ENCODE results near the gene AHSA1. TPM values are rescaled to one million over a fixed set of nuclear protein-coding genes. Genes with fewer than 3 reads are reported as not detected.

The AHSA1 gene
- polyA plus RNA-seq, 2 of the 4 experiments (the other 2 are of a cell fraction), result 299 to 307 TPM

GRCh38 chr14:77473921-77474320, 16.0 kb downstream of the AHSA1 start:
- Histone ChIP-seq H3K27ac (no peak overlapping the region), H3K9me3 (no peaks in the 10 kb centered on the region), H3K4me2 (no peak overlapping the region), H3K4me3 (no peak overlapping the region), H3K4me1 (no peaks in the 10 kb centered on the region)
- FAIRE-seq, result no peak
- 62% methylated on average over 5 of the region's 5 CpGs for WGBS (ENCODE audit: missing lambda C conversion rate)
- no peak for TF ChIP-seq HES2 (IDR thresholded peaks at IDR 0.05)
- TF ChIP-seq HOXA7 (CRISPR knock-in tag; IDR thresholded peaks at IDR 0.05), result no peak
- no peak for TF ChIP-seq RFX5 (IDR thresholded peaks at IDR 0.05)
- no peak for TF ChIP-seq HMGXB4 (CRISPR knock-in tag; IDR thresholded peaks at IDR 0.05; ENCODE audit: borderline replicate concordance)
- TF ChIP-seq ELK1 (IDR thresholded peaks at IDR 0.05; ENCODE audit: low read depth, low read length), result no peak
- no peak for TF ChIP-seq ZSCAN20 (CRISPR knock-in tag; IDR thresholded peaks at IDR 0.05)
- TF ChIP-seq CTCF (IDR thresholded peaks at IDR 0.05), result no peak
- TF ChIP-seq ESRRA (IDR thresholded peaks at IDR 0.05; ENCODE audit: borderline replicate concordance, low read length), result no peak
- TF ChIP-seq ZNF302 (CRISPR knock-in tag; IDR thresholded peaks at IDR 0.05), result no peak
- TF ChIP-seq JUN (IDR thresholded peaks at IDR 0.05), result no peak
- TF ChIP-seq KDM1A (IDR thresholded peaks at IDR 0.05; ENCODE audit: low read depth), result no peak
- TF ChIP-seq TFCP2L1 (CRISPR knock-in tag; IDR thresholded peaks at IDR 0.05), result no peak
- no peak for DNase-seq (ENCODE audit: low read depth in 1 of 2, low spot score in 1 of 2)
- ChIA-PET CTCF (interaction anchor here (1.9 to 4.7 kb wide), 2 partner anchors 10 to 14 kb away, joined by 4 to 15 read pairs; no protein-coding TSS in a partner anchor), POLR2A (interaction anchor here (0.5 kb wide), 1 partner anchor 80 kb away, joined by 4 read pairs; no protein-coding TSS in a partner anchor)
- no peak for ATAC-seq

- FAIRE-seq (no peak), DNase-seq (ENCODE audit: low read depth in 1 of 2, low spot score in 1 of 2) (no peak), ATAC-seq (no peak; a peak in 1 of 6 replicates)
- no peak for TF ChIP-seq POLR2A (IDR thresholded peaks at IDR 0.05; ENCODE audit: low read length)
- no peak for TF ChIP-seq HES2 (IDR thresholded peaks at IDR 0.05)
- Histone ChIP-seq H3K4me2 (no peak overlapping the region), H3K9me3 (no peaks in the 10 kb centered on the region), H3K27ac (no peak overlapping the region), H3K4me3 (no peak overlapping the region), H3K4me1 (no peaks in the 10 kb centered on the region)
- ChIA-PET POLR2A (no interaction called here), CTCF (interaction anchor here (1.9 to 4.7 kb wide), 2 partner anchors 11 to 15 kb away, joined by 4 to 15 read pairs; no protein-coding TSS in a partner anchor)
- 71% methylated on average over 9 of the region's 9 CpGs for WGBS (ENCODE audit: missing lambda C conversion rate)
Observed at GRCh38 chr14:77474479-77475177, 16.7 kb downstream of the AHSA1 start.

- POLR2A ChIA-PET, result no interaction called here
- Histone ChIP-seq H3K9me3 (no peaks in the 10 kb centered on the region), H3K4me1 (no peaks in the 10 kb centered on the region), H3K4me3 (no peak overlapping the region), H3K27ac (no peak overlapping the region), H3K4me2 (no peak overlapping the region)
- FAIRE-seq, result no peak
- TF ChIP-seq NFE2L2 (conservative IDR thresholded peaks at IDR 0.05; ENCODE audit: low read length) (no peak), RAD21 (conservative IDR thresholded peaks at IDR 0.05 in 1 of 2, IDR thresholded peaks at IDR 0.05 in 1 of 2) (no peak), POLR2A (IDR thresholded peaks at IDR 0.05; ENCODE audit: low read length) (no peak), BHLHE40 (IDR thresholded peaks at IDR 0.05; ENCODE audit: low read depth, low read length) (no peak), HDAC2 (IDR thresholded peaks at IDR 0.05) (no peak), HEYL (CRISPR knock-in tag; IDR thresholded peaks at IDR 0.05) (no peak), HOXB13 (CRISPR knock-in tag; IDR thresholded peaks at IDR 0.05; ENCODE audit: low read depth) (no peak), CTCF (IDR thresholded peaks at IDR 0.05) (no peak)
- CTCF ChIA-PET, result interaction anchor here (1.9 to 4.7 kb wide), 3 partner anchors 12 to 16 kb away, joined by 4 to 15 read pairs (median 13); no protein-coding TSS in a partner anchor
- no peak for ATAC-seq
- WGBS (ENCODE audit: missing lambda C conversion rate), result 79% methylated on average over 32 of the region's 35 CpGs
- DNase-seq (ENCODE audit: low read depth in 1 of 2, low spot score in 1 of 2), result no peak
Observed at GRCh38 chr14:77475432-77476115, 17.7 kb downstream of the AHSA1 start.
